PC-9 (cell line): ENCODE data around the gene POMT2. TPM values are rescaled to one million over a fixed set of nuclear protein-coding genes. Genes with fewer than 3 reads are reported as not detected.

Experiments used
- BruUV-seq: library from RNA; stranded (reverse); fragments of 400-500 nt; replicated peaks from 2 replicates; lab custom pipeline; 2021; lab: Mats Ljungman, UMichigan
- CTCF ChIA-PET: fragments of 300-600 bp; sonication (Branson Sonifier 250); formaldehyde crosslinking; loops from one replicate; lab custom pipeline; 2022; ENCODE audit warnings: antibody characterized with exemption; lab: Charles Lee
- POLR2A ChIA-PET: fragments of 300-600 bp; sonication (Branson Sonifier 250); formaldehyde crosslinking; loops from one replicate; lab custom pipeline; 2022; ENCODE audit warnings: antibody characterized with exemption; ENCODE audit not compliant: unreplicated experiment; lab: Charles Lee
- DNase-seq, 2 experiments: peaks; one replicate each; pipeline versions ENCODE4 v3.0.0 to v3.0.0-alpha.2; 2015 to 2022; ENCODE audit warnings: mixed read lengths in 1 of 2
- H2AFZ ChIP-seq: fragments of 200-600 bp; sonication (generic); 2 replicates; pipeline ENCODE4 v1.8.1; 2017; ENCODE audit warnings: antibody characterized with exemption
- H3F3A ChIP-seq: fragments of 200-600 bp; sonication (generic); 2 replicates; pipeline ENCODE4 v1.8.1; 2017; ENCODE audit warnings: antibody characterized with exemption, mild to moderate bottlenecking, low read depth; ENCODE audit not compliant: insufficient read depth
- H3K27ac ChIP-seq: fragments of 200-600 bp; sonication (generic); 2 replicates; pipeline ENCODE4 v1.6.1; 2016; ENCODE audit warnings: mixed run types
- H3K27me3 ChIP-seq: fragments of 200-600 bp; sonication (generic); 2 replicates; pipeline ENCODE4 v1.6.1; 2016; ENCODE audit warnings: low read depth, mixed run types; ENCODE audit not compliant: insufficient read depth
- H3K36me3 ChIP-seq: fragments of 200-600 bp; sonication (generic); 2 replicates; pipeline ENCODE4 v1.6.1; 2016; ENCODE audit warnings: low read depth, mixed run types
- H3K4me1 ChIP-seq: fragments of 200-600 bp; sonication (generic); replicated peaks from 2 replicates; pipeline ENCODE4 v1.6.1; 2016; ENCODE audit warnings: mixed run types; ENCODE audit not compliant: insufficient read depth
- H3K4me2 ChIP-seq: fragments of 200-600 bp; sonication (generic); 2 replicates; pipeline ENCODE4 v1.6.1; 2017; ENCODE audit warnings: mixed run types
- H3K4me3 ChIP-seq: fragments of 200-600 bp; sonication (generic); 2 replicates; pipeline ENCODE4 v1.6.1; 2016; ENCODE audit warnings: mixed run types
- H3K79me2 ChIP-seq: fragments of 200-600 bp; sonication (generic); 2 replicates; pipeline ENCODE4 v1.6.1; 2017; ENCODE audit warnings: low read depth, mixed run types
- H3K9me2 ChIP-seq: fragments of 200-600 bp; sonication (generic); 2 replicates; pipeline ENCODE4 v1.8.1; 2017; ENCODE audit warnings: mild to moderate bottlenecking; ENCODE audit not compliant: insufficient read depth
- H3K9me3 ChIP-seq: fragments of 200-600 bp; sonication (generic); 2 replicates; pipeline ENCODE4 v1.8.1; 2016; ENCODE audit warnings: low read depth; ENCODE audit not compliant: insufficient read depth
- H4K20me1 ChIP-seq: fragments of 200-600 bp; sonication (generic); 2 replicates; pipeline ENCODE4 v1.8.1; 2017; ENCODE audit not compliant: insufficient read depth
- CTCF ChIP-seq: fragments of 200-600 bp; sonication (generic); conservative IDR thresholded peaks from 2 replicates; pipeline ENCODE4 v1.6.1; 2017; ENCODE audit warnings: mixed run types, antibody characterized with exemption, mild to moderate bottlenecking, moderate library complexity
- EZH2 ChIP-seq: fragments of 200-600 bp; sonication (generic); IDR thresholded peaks from 2 replicates; pipeline ENCODE4 v1.8.0; 2017; ENCODE audit warnings: antibody characterized with exemption, low read depth
- intact Hi-C: fragments of 100-400 bp; cut with micrococcal nuclease; formaldehyde crosslinking; loops from one replicate; pipeline ENCODE4 v1.10.0; 2022; ENCODE audit not compliant: unreplicated experiment
- total RNA-seq: library from RNA; stranded (reverse); gene quantifications from 2 replicates; pipeline ENCODE4 v1.2.3, GENCODE V29; 2021

Gene POMT2
- total RNA-seq, 1 experiment from 2014 or later, result 96.5 TPM

- POLR2A ChIA-PET, result no interaction called here
Measured at GRCh38 chr14:77299771-77300170, 20.9 kb downstream of the POMT2 start.

GRCh38 chr14:77296906-77297305 lies 23.8 kb downstream of the POMT2 start:
- TF ChIP-seq CTCF (no peak), EZH2 (no peak)
- H4K20me1 ChIP-seq, result no peaks in the 10 kb centered on the region
- H3F3A ChIP-seq, result no peaks in the 10 kb centered on the region; the same call in 1 of the 2 replicates
- intact Hi-C loops, result no loop called here
- peaks cover 33% of the 10 kb centered on the region for H3K36me3 ChIP-seq
- H3K9me2 ChIP-seq, result no peaks in the 10 kb centered on the region
- no peak overlapping the region for H3K27ac ChIP-seq
- H3K9me3 ChIP-seq, result no peaks in the 10 kb centered on the region
- CTCF ChIA-PET, result no interaction called here
- no peaks in the 10 kb centered on the region for H3K79me2 ChIP-seq
- H3K4me1 ChIP-seq, result no peaks in the 10 kb centered on the region
- H3K4me3 ChIP-seq, result no peak overlapping the region
- no peak overlapping the region for H3K4me2 ChIP-seq
- H2AFZ ChIP-seq, result no peak overlapping the region
- POLR2A ChIA-PET, result interaction anchor here (0.6 kb wide), 1 partner anchor 147 kb away, joined by 4 read pairs; no protein-coding TSS in a partner anchor
- no peaks in the 10 kb centered on the region for H3K27me3 ChIP-seq
- no peak for DNase-seq
- BruUV-seq, result no TSS peak

More at GRCh38 chr14:77299771-77300170, 20.9 kb downstream of the POMT2 start:
- H3K36me3 ChIP-seq, result peaks cover 20% of the 10 kb centered on the region
- CTCF ChIA-PET, result interaction anchor here (0.6 to 5.8 kb wide), 3 partner anchors 16 to 418 kb away, joined by 3 to 51 read pairs (median 10); no protein-coding TSS in a partner anchor
- no peaks in the 10 kb centered on the region for H3K27me3 ChIP-seq
- no peak overlapping the region for H3K27ac ChIP-seq
- intact Hi-C loops, result loop anchor here (2.0 to 5.0 kb wide), 4 partner anchors 202 to 427 kb away; partner anchors contain the start of genes ALKBH1, CIPC and SLIRP
- H3K4me2 ChIP-seq, result no peak overlapping the region
- TF ChIP-seq CTCF (no peak), EZH2 (no peak)
- no peaks in the 10 kb centered on the region for H3K9me3 ChIP-seq
- H4K20me1 ChIP-seq, result no peaks in the 10 kb centered on the region
- DNase-seq, result no peak
- H3F3A ChIP-seq, result peaks cover 22% of the 10 kb centered on the region
- no peak overlapping the region for H2AFZ ChIP-seq
- H3K4me1 ChIP-seq, result peaks cover 26% of the 10 kb centered on the region
- H3K4me3 ChIP-seq, result no peak overlapping the region
- no TSS peak for BruUV-seq
- no peaks in the 10 kb centered on the region for H3K9me2 ChIP-seq
- H3K79me2 ChIP-seq, result no peaks in the 10 kb centered on the region

- CTCF ChIA-PET, result no interaction called here
- H2AFZ ChIP-seq, result no peak overlapping the region
- TF ChIP-seq CTCF, result no peak
- TF ChIP-seq EZH2, result no peak
- intact Hi-C loops, result no loop called here
- no peak overlapping the region for H3K4me2 ChIP-seq
- POLR2A ChIA-PET, result no interaction called here
- H3K9me3 ChIP-seq, result no peaks in the 10 kb centered on the region
- no peaks in the 10 kb centered on the region for H4K20me1 ChIP-seq
- H3K36me3 ChIP-seq, result peaks cover 31% of the 10 kb centered on the region
- no peak overlapping the region for H3K27ac ChIP-seq
- H3K9me2 ChIP-seq, result no peaks in the 10 kb centered on the region
- DNase-seq, result no peak
- no peaks in the 10 kb centered on the region for H3K27me3 ChIP-seq
- no peaks in the 10 kb centered on the region for H3F3A ChIP-seq
- BruUV-seq, result no TSS peak
- no peak overlapping the region for H3K4me3 ChIP-seq
- no peaks in the 10 kb centered on the region for H3K4me1 ChIP-seq
- H3K79me2 ChIP-seq, result no peaks in the 10 kb centered on the region
Measured at GRCh38 chr14:77296155-77296554, 24.5 kb downstream of the POMT2 start.
